GM10248 (cell line): ENCODE measurements around the gene ADK.

Experiments
- CTCF ChIA-PET: fragments of 300-600 bp; sonication (Branson Sonifier 250); formaldehyde crosslinking; extraction: SDS; loops from one replicate; lab custom pipeline; 2021; ENCODE audit warnings: antibody characterized with exemption; lab: Yijun Ruan, JAX
- POLR2A ChIA-PET: fragments of 350-650 bp; sonication (Branson Sonifier 250); formaldehyde crosslinking; extraction: SDS; loops from one replicate; lab custom pipeline; 2020; ENCODE audit warnings: antibody characterized with exemption; lab: Yijun Ruan, JAX
- DNase-seq: peaks from one replicate; pipeline ENCODE4 v3.0.0; 2012; ENCODE audit errors: extremely low spot score
- TF ChIP-seq, protein P1 (sequence below): IDR thresholded peaks from 2 replicates; pipeline ENCODE4 v1.5.1; 2012; ENCODE audit warnings: mild to moderate bottlenecking, low read depth; ENCODE audit errors: extremely low read depth, missing control alignments, control extremely low read depth

The ADK gene

DNA sequence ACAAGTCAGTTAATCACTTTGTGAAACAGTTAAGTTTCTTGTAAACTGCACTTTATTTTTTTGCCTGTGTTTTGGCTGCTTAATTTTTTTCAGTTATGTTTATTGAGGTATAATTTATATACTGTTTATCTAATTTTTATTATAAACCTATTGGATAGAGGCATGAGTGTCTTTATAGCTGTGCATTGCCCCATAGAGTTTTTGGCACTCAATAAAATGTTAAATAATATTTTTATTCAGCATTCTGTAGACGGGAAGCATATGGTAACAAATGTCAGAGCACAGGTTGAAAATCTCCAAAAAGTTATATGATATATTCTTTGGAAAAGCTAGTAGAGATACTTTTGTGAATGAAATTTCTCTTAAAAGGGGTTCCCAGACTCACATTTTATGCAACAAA lies 431.5 kb downstream of the ADK start:
- ChIA-PET POLR2A (no interaction called here), CTCF (no interaction called here)
- DNase-seq = no peak
- TF ChIP-seq, protein P1, sequence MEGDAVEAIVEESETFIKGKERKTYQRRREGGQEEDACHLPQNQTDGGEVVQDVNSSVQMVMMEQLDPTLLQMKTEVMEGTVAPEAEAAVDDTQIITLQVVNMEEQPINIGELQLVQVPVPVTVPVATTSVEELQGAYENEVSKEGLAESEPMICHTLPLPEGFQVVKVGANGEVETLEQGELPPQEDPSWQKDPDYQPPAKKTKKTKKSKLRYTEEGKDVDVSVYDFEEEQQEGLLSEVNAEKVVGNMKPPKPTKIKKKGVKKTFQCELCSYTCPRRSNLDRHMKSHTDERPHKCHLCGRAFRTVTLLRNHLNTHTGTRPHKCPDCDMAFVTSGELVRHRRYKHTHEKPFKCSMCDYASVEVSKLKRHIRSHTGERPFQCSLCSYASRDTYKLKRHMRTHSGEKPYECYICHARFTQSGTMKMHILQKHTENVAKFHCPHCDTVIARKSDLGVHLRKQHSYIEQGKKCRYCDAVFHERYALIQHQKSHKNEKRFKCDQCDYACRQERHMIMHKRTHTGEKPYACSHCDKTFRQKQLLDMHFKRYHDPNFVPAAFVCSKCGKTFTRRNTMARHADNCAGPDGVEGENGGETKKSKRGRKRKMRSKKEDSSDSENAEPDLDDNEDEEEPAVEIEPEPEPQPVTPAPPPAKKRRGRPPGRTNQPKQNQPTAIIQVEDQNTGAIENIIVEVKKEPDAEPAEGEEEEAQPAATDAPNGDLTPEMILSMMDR = no peak

DNA sequence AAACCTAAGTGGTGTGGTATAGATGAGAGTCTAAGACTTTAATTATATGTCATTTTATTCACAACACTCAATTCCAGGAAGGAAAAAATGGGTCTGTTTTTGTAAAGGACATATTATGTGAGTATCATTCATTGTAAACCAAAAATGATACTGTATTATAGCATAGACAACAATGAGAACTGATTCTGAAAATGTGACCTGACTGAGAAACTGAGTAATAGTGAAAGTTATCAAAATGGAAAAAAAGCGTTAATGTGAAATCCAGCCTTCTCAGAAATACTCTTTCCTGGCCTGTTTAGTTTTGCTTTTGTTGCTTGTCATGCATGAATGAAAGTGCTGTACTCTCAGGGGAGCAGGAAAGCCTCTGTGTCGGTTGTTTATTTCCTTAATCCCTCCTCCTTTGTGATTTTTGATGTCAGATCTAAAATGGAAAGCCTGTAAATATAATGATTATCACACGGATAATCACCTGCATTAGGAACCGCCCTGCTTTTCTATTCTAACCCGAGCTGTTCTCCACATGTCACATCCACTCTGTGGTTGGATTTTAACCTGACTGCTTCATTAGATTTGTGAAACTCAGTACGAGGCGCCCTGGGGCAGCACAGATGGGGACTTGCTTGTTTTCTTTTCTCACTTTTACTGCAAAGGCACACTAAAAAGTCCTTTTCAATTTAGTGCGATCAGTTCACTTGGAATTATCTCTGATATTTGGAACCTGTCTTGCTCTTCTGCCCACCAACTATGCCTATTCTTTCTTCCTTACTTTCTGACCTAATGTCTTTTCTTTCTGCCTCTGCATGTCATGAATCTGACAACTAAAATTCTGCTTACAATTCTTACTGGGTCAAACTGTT lies 434.4 kb downstream of the ADK start:
- POLR2A ChIA-PET = no interaction called here
- CTCF ChIA-PET = interaction anchor here (0.8 to 1.8 kb wide), 4 partner anchors 13 to 512 kb away, joined by 3 to 4 read pairs (median 4); no protein-coding TSS in a partner anchor
- DNase-seq = peak; percentile 39

DNA sequence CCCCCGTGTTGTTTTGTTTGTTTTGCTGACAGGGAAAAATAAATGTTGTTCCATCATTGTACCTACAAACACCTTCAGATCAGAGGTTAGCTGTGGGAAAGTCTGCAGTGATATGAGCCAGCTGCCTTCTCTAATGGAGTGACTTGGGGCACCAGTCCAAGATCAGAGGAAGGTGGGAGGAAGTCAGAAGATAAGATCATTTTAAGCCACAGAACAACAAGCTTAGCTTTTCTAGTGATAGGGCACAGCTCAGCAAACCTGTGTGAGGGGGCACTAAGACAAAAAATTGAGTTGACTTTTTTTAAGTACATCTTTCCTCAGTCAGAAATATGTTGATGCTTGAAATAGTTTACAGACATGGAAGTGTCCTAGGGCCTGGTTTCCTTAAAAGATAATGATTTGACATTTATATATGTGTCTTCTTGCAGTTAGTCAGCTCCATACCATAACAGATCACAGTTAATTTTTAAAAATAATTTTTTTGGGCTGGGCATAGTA lies 435.1 kb downstream of the ADK start:
- peak; percentile 18 for DNase-seq
- POLR2A ChIA-PET = no interaction called here
- TF ChIP-seq, protein P1 = no peak
- CTCF ChIA-PET = interaction anchor here (0.8 to 1.8 kb wide), 5 partner anchors 13 to 512 kb away, joined by 3 to 4 read pairs (median 4); no protein-coding TSS in a partner anchor

More for the DNA sequence above, 434.4 kb downstream of the ADK start:
- TF ChIP-seq, protein P1 = no peak

DNA sequence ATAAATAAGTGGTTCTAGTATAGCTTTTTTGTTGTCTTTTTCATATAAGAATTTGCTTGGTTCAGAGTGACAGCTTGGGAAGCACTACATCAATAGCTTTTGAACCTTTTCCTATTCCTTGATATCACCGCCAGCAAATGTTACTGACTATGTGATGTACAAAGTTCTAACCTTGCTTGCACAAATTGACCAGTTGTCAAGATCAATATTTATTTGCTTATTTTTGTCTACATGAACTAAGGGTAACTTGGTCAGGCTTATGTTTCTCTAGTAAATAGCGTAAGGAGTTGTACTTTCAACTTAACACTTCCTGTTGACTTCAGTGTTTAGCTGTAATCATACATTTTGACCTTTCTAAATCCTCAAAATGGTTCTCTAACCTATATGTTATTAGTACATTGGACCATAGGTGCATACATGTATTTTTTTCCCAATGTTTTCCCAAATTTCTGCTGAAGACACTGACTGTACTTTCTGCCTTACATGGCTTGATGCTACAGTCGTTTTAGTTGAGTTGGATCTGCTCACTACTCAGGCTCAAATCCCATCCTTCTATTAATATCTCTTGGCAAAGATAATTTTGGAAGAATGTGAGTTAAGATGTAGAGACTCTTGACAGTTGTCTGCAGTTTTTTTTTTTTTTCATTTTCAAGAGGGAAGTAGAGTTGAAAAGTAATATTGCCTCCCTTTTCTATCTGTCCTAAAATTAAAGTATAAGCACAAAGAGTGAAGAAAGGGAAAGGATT lies 436.3 kb downstream of the ADK start:
- TF ChIP-seq, protein P1 = no peak
- ChIA-PET CTCF (interaction anchor here (0.9 to 1.8 kb wide), 4 partner anchors 9 to 511 kb away, joined by 3 to 4 read pairs (median 3); no protein-coding TSS in a partner anchor), POLR2A (no interaction called here)
- no peak for DNase-seq

DNA sequence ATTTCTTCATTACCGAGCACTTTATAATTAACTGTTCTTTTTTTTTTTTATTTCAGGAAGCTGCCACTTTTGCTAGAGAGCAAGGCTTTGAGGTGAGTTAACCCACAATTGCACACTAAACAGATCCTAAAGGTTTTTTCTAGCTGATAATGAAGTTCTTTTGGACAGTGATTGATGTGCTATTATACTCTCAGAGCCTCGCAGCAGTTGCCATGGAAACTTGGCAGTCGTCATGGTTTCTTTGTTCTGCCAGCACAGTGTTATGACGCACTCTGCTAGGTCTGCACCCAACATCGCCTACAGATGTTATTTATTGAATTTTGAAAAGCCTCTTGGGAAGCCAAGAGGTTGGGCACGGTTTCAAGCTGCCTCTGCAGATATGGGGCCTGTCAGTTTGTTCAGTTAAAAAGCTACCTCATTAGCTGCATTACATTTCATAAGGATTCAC lies 438.2 kb downstream of the ADK start:
- ChIA-PET CTCF (interaction anchor here (1.4 kb wide), 1 partner anchor 10 kb away, joined by 3 read pairs; no protein-coding TSS in a partner anchor), POLR2A (no interaction called here)
- no peak for DNase-seq
- TF ChIP-seq, protein P1 = no peak

DNA sequence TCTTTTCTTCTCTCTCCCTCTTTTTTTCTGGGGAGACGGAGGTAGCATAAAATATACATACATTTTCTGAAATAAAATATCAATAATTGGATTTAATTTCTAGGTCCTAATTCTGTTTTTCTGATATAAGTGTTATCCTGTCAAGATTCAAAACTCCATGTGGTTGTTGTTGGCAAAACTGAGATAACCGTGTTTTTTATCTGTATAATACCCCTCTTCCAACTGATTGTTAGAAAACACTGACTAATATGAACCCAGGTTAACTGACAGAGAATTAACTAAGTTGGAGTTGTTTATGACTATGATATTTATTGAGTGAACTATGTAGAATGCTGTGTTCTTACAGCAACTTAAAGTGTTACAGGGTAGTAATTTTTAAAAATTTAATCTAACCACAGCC lies 438.8 kb downstream of the ADK start:
- CTCF ChIA-PET = interaction anchor here (1.3 kb wide), 1 partner anchor 13 kb away, joined by 3 read pairs; no protein-coding TSS in a partner anchor
- TF ChIP-seq, protein P1 = no peak
- POLR2A ChIA-PET = no interaction called here
- no peak for DNase-seq
